TTC549 (cell line): ENCODE data around the gene RIMS4.

Experiments
- FAIRE-seq: peaks from 2 replicates; lab custom pipeline; 2012; peaks lifted over from hg19 to GRCh38; lab: Jason Lieb, UNC

The RIMS4 gene

GRCh38 chr20:44762466-44763140, 47.7 kb downstream of the RIMS4 start:
- no peak for FAIRE-seq

- FAIRE-seq = no peak
Observed at GRCh38 chr20:44761423-44761822, 48.9 kb downstream of the RIMS4 start.

GRCh38 chr20:44759595-44759994, 50.8 kb downstream of the RIMS4 start:
- FAIRE-seq = no peak

- no peak for FAIRE-seq
Observed at GRCh38 chr20:44758247-44759101, 51.9 kb downstream of the RIMS4 start.

- no peak for FAIRE-seq
Observed at GRCh38 chr20:44756956-44757355, 53.4 kb downstream of the RIMS4 start.

GRCh38 chr20:44756011-44756688, 54.2 kb downstream of the RIMS4 start:
- no peak for FAIRE-seq

- FAIRE-seq = no peak
Observed at GRCh38 chr20:44754554-44754953, 55.8 kb downstream of the RIMS4 start.

- no peak for FAIRE-seq
Observed at GRCh38 chr20:44752099-44752931, 58.0 kb downstream of the RIMS4 start.

GRCh38 chr20:44750081-44750805, 60.1 kb downstream of the RIMS4 start:
- FAIRE-seq = no peak

GRCh38 chr20:44748005-44748370, 62.4 kb downstream of the RIMS4 start:
- no peak for FAIRE-seq

GRCh38 chr20:44747166-44748004, 63.0 kb downstream of the RIMS4 start:
- no peak for FAIRE-seq

GRCh38 chr20:44746367-44747165, 63.8 kb downstream of the RIMS4 start:
- FAIRE-seq = no peak

- FAIRE-seq = no peak
Observed at GRCh38 chr20:44745598-44746366, 64.6 kb downstream of the RIMS4 start, which contains the start of gene KCNK15. TSS of gene KCNK15 (plus strand) at chr20:44745865. CDS start at chr20:44745911, 46 bp downstream.

- no peak for FAIRE-seq
Observed at GRCh38 chr20:44745122-44745597, 65.2 kb downstream of the RIMS4 start.

GRCh38 chr20:44743916-44744655, 66.3 kb downstream of the RIMS4 start:
- FAIRE-seq = no peak

- no peak for FAIRE-seq
Observed at GRCh38 chr20:44743080-44743701, 67.2 kb downstream of the RIMS4 start.

- FAIRE-seq = no peak
Observed at GRCh38 chr20:44742304-44743079, 67.9 kb downstream of the RIMS4 start.
